ENCODE measurements around the gene PIK3R5. TPM values are rescaled to one million over a fixed set of nuclear protein-coding genes. Genes with fewer than 3 reads are reported as not detected.
"Not testable (repeated sequence)": the region's sequence is repeated elsewhere in the genome, so short reads cannot be mapped to it uniquely, and the experiment has no call there.

Gene PIK3R5
- polyA plus RNA-seq, 1 donor = 2.2 TPM

DNA sequence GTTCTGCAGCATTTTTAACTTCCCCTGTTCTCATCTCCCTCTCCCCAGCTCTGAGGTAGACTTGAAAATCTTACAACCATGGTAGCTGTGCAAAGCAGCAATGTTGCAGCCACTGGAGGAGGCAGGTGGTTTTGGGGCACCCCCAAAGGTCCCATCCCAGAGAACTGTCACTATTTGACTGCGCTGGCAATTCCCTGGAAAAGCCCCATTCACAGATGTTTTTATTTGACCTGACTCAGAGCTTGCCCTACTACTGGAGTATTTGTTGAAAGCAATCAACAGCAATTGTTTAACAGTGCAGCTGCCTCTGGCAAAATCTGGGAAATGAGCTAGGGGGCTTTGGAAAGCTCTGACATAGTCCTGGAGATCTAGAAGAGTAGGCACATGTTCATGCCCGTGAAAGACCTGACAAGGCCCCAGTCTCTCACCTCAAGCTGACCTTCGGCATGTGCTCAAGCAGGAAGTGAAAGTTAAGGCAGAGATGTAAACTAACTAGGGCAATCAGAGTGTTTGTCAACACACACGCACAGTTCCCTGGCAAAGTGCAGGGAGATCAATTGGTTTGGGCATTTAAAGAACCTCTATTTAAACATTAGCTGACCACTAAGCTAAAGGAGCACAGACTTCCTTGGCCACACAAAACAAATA is 19.7 kb upstream of the PIK3R5 start:
- DNase-seq = no peak

DNA sequence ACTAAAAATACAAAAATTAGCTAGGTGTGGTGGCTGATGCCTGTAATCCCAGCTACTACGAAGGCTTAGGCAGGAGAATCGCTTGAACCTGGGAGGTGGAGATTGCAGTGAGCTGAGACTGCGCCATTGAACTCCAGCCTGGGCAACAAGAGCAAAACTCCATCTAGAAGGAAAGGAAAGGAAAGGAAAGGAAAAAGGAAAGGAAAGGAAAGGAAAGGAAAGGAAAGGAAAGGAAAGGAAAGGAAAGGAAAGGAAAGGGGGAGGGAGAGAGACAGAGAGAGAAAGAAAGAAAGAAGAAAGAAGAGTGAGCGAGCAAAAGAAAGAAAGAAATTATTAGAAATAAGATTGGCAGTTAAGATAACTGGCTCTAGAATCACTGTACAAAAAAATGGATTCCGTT is 18.7 kb upstream of the PIK3R5 start:
- not testable (repeated sequence) for DNase-seq

DNA sequence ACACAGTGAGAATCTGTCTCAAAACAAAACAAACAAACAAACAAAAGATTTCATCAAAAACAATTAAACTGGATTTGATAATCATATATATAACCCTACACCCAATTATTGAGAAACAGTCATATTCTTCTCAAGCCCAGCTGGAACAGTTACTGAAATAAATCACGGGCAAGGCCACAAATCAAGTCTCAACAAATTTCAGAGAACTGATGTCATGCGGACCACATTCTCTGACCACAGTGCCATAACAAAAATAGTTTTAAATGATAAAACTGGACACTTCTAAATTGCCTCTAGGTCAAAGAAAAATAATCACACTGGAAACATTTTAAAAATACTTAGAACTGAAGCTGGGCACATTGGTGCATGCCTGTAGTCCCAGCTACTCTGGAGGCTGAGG is 15.9 kb upstream of the PIK3R5 start:
- no peak for DNase-seq

DNA sequence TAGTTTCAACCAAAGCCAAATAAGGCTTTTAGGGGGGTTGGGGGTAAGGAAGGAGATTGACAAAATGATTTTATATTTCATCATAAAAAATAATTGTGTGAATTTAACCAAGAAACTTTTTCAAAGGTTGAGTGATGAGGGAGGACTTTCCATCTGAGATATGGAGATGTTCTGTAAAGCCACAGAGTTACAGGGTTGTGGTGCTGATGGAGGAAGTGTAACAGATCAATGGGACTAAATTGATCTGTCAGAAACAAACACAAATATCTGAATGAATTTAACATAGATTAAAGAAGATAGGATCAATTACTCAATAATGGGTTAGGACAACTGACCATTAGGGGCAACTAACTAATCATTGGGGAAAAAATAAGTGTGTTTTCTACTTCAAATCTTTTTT is 14.2 kb upstream of the PIK3R5 start:
- no peak for DNase-seq

DNA sequence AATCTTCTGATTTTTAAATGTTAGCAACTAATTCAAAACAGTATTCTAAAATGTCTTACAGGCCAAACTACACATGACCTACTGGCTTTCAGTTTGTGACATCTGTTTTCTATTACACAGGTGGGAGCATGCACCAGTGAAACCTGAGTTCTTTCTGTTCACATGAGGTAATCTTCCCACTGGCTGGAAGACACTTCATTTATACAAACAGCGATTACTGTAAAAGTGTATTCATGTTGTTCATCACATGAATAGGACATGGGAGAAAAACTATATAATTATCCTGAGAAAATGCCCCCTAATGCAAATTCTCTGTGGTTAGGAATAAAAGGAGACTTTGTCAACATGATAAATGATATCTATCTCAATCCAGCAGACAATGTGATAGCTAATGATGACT is 11.1 kb upstream of the PIK3R5 start:
- no peak for DNase-seq

DNA sequence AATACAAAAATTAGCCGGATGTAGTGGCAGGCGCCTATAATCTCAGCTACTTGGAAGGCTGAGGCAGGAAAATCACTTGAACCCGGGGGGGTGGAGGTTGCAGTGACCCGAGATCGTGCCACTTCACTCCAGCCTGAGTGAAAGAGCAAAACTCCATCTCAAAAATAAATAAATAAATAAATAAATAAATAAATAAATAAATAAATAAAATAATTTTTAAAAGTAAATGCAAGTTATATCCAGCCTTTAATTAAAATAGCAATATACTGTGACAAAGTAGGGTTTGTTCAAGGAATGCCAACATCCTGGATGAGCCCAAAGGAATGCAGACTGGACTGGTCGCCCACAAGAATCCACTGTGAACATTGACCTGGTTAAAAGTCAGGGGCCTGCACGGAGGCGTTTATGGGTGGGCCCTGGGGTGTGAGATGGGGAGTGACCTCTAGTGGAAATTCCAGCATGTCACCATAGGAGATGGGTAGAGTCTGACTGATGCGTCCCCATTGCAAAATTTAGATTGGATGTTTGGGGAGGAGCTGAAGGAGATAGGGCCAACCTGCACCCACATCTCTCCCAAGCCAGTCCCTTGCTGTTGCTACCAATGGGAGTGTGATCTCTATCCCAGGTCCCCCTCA is 9.7 kb upstream of the PIK3R5 start:
- no peak for DNase-seq

DNA sequence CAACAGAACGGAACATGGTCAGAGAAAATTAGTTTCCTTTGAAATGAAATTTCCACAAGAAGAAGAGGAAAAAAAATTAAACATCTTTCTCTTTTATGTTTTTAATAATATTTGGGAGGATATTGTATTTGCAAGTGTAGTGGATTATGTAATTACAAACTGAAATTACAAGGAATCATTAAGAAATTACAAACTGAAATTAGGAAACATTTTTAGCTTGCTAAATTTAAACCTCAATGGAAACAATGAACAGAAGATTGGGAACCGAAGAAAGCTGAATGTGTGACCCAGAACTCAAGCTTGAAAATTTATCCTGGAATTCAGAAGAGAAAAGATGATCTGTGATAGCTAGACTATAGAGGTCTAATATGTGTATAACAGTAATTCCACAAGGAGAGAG is 4.4 kb upstream of the PIK3R5 start:
- DNase-seq = no peak

DNA sequence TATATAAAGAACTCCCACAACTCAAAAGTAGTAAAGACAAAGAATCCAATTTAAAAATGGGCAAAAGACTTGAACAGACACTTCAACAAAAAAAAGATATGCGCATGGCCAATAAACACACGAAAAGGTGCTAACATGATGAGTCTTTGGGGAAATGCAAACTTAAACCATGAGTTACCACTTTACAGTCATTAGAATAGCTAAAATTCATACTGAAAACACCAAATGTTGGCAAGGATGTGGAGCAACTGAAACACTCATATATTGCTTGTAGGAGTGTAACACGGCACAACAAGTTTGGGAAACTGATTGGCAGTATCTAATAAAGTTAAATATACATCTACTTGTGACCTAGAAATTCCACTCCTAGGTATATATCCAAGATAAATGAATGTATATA is 3.0 kb upstream of the PIK3R5 start:
- DNase-seq = no peak

DNA sequence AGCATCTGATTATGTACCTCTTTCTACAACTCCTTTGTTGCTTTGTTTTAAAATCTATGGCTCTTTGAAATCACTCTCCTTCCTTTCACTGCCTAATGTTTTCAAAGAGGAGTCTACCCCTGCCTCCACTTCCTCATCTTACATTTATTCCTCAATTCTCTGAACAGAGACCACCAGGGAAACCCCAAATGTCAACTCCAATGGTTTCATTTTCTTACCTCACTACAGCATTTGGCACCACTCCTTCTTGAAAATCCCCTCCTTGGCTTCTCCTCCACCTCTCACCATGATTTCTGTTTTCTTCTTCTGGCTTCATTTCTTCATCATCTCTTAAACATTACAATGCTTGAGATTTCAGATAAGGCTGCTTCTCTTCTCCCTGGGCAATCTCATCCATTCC is 2.4 kb upstream of the PIK3R5 start:
- no peak for DNase-seq

DNA sequence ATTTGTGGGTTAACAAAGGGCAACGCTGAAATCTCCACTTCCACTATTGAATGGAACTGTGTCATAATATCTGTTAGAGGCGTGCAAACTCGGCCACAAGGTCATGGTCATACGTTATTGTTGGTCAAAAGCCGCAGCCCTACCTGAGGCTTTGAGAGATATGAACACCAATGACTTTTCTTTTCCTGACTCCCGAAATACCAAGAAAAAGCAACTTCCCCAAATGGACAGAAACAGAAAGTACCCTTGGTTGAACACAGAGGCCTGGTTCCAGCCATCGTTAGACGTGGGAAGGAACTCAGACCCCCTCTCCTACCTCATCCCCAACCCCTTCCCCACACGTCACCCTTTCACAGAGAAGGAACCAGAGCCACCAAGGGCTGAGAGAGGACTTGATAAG is 1.4 kb upstream of the PIK3R5 start:
- no peak for DNase-seq

DNA sequence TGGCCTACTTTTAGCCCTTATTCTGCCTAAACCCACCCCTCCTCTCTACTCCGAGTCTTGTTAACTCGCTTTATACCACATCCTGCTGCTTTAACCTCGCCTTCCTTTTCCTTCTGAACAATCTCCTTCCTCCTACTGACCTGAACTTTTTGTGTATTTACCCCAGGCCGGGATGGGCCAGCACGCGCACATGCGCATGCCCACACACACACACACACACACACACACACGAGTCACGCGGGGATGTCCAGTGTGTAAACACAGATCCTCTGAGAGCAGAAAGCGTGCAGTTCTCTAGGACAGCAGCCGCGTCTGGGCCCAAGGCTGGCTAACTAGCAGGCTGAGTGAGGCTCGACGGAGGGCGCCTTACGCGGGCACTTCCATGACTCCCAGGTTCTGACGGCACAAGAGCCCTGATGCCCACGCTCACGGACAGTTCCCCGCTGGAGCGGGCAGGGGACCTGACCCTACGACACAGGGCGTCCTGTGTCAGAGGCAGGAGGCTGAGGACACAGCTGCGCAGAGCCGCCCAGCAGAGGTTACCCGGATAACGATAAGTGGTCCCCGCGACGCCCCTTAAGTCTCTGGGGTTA is 610 bp downstream of the PIK3R5 start:
- no peak for DNase-seq

DNA sequence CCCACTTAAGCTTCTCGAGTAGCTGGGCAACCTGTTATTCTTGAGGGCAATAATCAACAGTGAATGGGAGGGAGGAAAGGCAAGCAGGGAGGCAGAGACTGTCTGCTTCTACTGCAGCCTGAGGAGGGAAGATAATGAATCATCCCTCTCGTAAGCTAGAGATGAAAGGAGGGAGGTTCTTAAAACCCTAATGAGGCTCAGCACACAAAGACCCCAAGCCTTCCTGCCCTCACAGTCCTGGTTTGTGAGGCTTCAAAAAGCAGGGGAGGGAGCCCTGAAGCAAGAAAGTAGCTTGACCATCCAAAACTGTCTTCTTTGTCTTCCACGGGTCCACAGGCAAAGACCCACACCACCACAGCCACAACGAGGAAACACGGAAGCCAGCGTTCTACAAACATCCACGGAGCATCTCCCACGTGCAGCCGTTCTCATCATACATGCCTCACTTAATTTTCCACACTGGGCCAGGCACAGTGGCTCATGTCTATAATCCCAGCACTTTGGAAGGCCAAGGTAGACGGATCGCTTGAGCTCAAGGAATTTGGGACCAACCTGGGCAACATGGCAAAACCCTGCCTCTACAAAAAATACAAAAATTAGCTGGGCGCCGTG is 1.8 kb downstream of the PIK3R5 start:
- no peak for DNase-seq

DNA sequence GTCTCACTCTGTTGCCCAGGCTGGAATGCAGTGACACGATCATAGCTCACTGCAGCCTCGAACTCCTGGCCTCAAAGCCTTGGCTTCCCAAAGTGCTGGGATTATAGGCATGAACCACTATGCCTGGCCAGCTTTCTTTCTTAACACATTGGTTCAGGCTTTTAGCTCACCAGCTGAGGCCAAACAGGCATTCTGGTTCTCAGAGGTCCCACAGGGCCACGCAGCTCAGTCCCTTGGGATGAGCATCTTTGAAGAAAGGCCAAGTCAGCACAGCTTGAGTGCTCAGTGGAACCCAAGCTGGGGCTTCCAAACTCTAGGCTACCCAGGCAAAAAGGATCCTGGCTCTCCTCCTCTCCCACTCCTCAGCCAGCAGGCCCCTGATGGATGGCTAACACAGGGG is 2.5 kb downstream of the PIK3R5 start:
- DNase-seq = no peak

DNA sequence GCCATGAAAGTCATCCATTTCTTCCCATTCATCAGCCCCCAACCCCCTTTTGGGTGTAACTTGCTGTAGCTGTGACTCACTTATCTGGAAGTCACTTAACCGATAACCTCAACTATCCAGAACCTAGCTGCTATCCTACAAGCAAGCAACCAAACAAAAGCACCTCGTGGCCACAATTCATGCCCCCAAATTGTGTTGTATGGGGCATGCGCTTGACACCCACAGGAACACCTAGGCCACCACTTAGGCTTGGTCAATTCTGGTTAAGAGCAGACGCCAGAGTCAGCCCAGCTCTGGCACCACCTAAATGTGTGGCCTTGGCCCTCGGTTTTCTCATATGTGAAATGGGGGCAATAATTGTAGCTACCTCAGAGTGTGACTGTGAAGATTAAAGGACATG is 3.7 kb downstream of the PIK3R5 start:
- no peak for DNase-seq

DNA sequence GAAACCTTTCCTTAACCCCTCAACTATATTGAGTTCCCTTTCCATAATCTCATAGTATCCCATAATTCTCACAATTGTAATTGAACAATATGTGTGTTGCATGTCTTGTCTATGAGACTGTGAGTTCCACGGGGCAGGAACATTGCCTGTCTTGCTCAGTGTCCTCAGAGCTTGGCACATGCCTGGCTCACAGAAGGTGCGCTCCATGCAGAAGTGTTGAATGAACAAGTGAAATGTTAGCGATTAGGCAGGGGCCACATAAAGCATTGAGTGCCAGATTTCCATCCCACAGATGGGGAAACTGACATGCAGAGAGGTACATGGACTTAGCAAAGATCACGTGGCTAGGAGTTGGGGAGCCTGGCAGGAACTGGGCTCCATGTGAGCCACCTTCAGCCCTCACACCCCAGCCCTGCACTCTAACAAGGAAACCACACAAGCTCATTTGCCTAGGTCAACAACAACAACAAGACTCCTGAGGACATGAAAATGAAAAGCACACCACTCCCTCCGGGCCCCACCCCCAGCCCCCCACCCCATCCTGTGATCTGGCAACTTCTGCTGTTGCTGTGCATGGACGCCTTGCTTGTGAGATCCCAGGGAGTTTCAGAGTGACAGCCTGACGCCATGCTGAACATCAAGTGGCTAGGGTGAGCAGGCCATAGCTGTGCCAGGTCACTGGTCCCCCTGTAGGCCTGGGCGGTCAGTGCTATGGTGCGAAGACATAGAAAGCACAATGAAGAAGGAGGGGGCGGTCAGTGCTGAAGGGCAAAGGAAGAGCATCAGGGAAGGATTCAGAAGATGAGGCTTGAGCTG is 5.0 kb downstream of the PIK3R5 start:
- DNase-seq = no peak

DNA sequence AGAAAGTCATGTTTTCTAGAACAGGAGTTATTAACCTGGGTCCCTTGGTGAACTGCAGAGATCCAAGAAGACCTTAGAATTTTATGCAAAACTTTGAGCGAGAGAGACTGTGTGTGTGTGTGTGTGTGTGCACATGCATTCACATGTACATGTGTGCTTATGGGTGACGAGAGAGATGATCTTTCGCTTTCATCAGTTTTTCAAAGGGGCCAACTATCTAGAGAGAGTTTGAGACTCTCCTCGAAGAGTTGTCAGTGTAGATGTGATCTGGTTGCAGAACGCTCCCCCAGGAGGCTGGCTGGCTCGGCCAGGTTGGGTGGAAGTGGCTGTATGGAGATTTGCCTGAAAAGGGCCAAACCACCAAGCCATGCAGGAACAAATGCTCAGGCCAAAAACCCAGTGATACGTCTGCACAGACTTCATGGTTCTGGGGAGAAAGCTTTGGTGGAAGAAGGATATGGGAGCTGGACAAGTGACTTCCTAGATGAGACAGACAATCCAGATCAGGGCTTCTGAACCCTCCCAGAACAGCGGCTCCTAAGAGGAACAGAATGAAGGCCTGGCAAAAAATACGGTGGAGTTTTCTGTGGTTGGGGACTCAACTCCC is 6.1 kb downstream of the PIK3R5 start:
- no peak for DNase-seq

DNA sequence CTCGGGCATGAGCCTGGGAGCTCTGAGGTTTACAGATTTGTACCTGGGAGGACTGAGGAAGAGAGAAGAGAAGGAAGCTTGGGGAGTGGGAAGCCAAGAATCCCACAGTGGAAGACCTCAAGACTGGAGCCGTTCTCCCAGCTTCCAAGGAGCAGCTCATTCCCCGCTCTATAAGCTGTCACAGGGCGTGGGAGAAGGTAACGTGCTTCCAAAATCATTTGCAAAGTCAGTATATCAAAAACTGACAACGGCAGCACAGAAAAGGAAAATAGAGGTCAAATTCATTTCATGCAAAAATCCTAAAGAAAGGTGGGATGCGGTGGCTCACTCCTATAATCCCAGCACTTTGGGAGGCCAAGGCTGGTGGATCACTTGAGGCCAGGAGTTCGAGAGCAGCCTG is 7.8 kb downstream of the PIK3R5 start:
- no peak for DNase-seq

DNA sequence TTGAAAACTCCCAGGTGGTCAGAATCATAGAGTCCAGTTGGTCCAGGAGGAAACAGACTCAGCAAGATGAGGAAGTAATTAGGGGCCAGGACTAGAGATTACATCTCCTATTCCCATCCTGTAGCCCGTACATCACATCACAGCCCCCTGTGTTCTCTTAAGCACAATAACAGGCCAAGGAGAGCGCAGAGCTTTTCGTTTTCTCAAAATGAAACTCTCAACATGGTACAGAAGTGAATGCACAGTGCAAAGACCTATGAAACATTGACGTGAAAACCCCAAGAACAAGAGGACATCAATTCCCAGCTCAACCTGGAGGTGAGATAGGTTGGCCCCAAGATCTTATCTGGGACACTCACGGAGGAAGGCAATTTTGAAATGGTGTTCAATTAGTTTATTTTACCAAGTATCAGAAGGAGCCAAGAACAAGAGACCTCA is 9.0 kb downstream of the PIK3R5 start:
- no peak for DNase-seq

DNA sequence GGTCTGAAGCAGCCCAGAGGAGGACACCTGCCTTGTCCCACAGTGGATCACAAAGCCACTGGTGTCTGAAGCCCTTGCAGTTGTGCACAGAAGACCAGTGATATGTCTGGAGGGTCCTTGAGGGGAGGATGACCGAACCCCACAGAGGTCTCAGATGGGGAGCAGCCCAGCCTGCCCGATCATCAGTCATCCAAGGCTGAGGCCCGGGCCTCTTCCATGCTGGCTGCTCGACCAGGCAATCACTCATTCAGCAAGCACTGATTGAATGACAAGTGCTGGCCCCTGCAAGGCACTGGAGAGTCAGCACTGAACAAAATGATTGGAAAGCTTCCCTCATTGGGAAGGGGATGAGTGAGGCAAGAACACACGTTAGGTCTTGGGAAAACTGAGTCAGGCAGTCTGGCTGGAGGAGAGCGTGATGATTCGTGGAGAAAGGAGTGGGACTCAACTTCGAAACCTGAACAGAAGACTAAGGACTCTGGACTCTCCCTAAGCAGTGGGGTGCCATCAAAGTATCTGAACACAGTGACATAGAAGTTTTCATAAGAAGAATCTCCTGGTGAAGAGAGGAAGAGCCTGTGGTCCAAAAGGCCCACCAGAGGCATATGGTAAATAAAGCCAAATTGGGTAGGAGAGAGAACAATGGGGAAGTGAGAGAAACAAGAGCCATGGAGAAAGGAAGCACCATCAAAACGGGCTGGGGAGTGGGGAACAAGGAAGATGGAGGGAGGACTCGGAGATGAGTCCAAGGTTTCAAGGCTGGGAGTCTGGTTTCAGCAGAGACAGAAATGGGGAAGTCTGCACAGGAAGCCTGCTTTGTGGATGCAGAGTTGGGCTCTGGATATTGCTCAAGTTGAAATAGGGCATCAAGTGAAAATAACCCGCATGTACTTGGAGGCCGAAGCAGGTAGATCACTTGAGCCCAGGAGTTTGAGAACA is 10.2 kb downstream of the PIK3R5 start:
- no peak for DNase-seq

DNA sequence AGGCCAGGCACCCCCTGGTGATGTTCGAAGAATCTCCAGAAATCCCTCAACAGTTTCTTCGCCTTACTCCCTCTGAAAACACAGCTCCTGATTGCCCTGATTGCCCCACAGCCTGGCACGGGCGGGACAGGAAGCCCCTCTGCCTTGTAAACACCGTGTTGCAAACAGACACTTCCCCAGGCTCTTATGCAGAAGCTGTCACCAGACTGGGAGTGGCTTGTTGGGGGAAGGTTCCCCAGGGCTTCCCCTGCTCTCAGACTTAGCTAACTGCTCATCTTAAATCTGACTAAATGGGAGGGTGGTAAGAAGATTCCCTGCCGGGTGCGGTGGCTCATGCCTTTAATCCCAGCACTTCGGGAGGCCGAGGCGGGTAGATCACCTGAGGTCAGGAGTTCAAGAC is 11.2 kb downstream of the PIK3R5 start:
- peak; percentile 26 for DNase-seq

DNA sequence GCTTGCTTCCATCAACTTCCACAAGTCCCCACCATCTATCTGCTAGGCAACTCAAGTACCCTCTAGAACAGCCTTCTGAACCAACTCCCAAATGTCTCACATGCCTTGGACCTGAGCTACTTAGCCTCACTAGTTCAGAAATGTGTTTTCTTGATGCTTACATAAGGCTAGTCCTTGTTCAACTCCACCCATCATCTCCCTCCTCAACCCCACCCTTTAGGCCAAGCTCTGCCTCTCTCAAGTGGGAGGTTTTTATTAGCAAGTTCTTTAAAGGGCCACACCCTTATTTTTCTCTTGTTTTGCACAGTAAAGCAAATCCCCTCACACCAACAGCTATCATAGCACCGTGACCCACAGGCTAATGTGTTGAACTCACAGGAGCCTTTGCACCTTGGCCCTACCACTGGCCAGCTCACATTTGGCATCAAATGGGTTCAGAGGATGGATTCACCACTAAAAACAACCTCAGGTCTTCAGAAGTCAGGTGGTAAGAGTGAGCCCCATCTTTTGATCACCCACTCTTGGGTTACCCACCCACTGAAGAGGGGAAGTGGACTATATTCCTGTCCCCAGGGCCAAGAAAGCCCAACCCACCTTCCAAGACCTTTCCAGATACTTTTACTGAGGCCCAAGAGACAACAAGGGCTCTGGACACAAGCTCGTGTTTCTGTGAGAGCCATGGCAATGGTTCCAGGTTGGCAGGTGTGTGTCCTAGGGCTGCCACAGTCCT is 12.2 kb downstream of the PIK3R5 start:
- DNase-seq = no peak
